ENCODE data around the gene FAM209B.
"Not testable (repeated sequence)": the region's sequence is repeated elsewhere in the genome, so short reads cannot be mapped to it uniquely, and the experiment has no call there.

FAM209B gene

GRCh38 chr20:56542489-56543030 lies 9.5 kb downstream of the FAM209B start:
- DNase-seq, result no peak

GRCh38 chr20:56551571-56551970 lies 18.5 kb downstream of the FAM209B start:
- DNase-seq, result no peak

- no peak for DNase-seq
Observed at GRCh38 chr20:56552911-56553629, 20.0 kb downstream of the FAM209B start.

- peak; percentile 85 for DNase-seq
Observed at GRCh38 chr20:56554869-56555268, 21.8 kb downstream of the FAM209B start.

- no peak for DNase-seq
Observed at GRCh38 chr20:56558968-56559367, 25.9 kb downstream of the FAM209B start.

GRCh38 chr20:56564526-56564925 lies 31.5 kb downstream of the FAM209B start:
- DNase-seq, result not testable (repeated sequence)

- no peak for DNase-seq
Observed at GRCh38 chr20:56565511-56565910, 32.5 kb downstream of the FAM209B start.

GRCh38 chr20:56566621-56567020 lies 33.6 kb downstream of the FAM209B start:
- DNase-seq, result peak; percentile 87

- DNase-seq, result no peak
Observed at GRCh38 chr20:56570832-56571231, 37.8 kb downstream of the FAM209B start.

- no peak for DNase-seq
Observed at GRCh38 chr20:56572172-56572571, 39.1 kb downstream of the FAM209B start.

- DNase-seq, result no peak
Observed at GRCh38 chr20:56573986-56574385, 40.9 kb downstream of the FAM209B start.

- DNase-seq, result no peak
Observed at GRCh38 chr20:56574531-56575142, 41.6 kb downstream of the FAM209B start.

- no peak for DNase-seq
Observed at GRCh38 chr20:56575157-56575556, 42.1 kb downstream of the FAM209B start.

GRCh38 chr20:56575961-56576360 lies 42.9 kb downstream of the FAM209B start:
- no peak for DNase-seq

- DNase-seq, result no peak
Observed at GRCh38 chr20:56579301-56579710, 46.3 kb downstream of the FAM209B start.

GRCh38 chr20:56580226-56580625 lies 47.2 kb downstream of the FAM209B start:
- DNase-seq, result no peak

- DNase-seq, result no peak
Observed at GRCh38 chr20:56581701-56582100, 48.7 kb downstream of the FAM209B start.

GRCh38 chr20:56582542-56582941 lies 49.5 kb downstream of the FAM209B start:
- no peak for DNase-seq

- no peak for DNase-seq
Observed at GRCh38 chr20:56584916-56585315, 51.9 kb downstream of the FAM209B start.

Measured in DMS79 treated with DMSO at 0.1 percent for 48 hours (cell line).